Mucosa of gallbladder (tissue), 1 donor: ENCODE results near the gene APOA1. TPM values are rescaled to one million over a fixed set of nuclear protein-coding genes. Genes with fewer than 3 reads are reported as not detected.
"Not testable (repeated sequence)": the region's sequence is repeated elsewhere in the genome, so short reads cannot be mapped to it uniquely, and the experiment has no call there.

Experiments
- DNase-seq: peaks from one replicate; pipeline ENCODE4 v3.0.0-alpha.2; 2020; ENCODE audit warnings: low spot score
- total RNA-seq: library from RNA; stranded (reverse); gene quantifications from one replicate; pipeline ENCODE4 v1.2.1, GENCODE V29; 2021
- donor health status: DM: no; HTN: no; CAD: no.

Gene APOA1
- total RNA-seq, 1 donor from 2014 or later: 23.3 TPM

DNA sequence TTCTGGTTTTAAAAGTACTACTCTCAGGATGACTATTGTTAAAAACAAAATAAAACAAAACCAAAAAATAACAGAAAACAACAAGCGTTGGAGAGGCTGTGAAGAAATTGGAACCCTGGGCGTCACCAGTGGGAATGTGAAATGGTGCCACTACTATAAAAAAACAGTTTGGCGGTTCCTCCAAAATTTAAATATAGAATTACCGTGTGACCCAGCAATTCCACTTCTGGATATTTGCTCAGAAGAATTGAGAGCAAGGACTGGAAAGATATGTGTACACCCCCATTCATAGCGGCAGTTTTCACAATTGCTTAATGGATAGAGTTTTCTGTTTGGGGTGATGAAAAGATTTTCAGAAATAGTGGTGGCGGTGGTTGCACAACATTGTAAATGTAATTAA, 22.9 kb downstream of the APOA1 start:
- no peak for DNase-seq

DNA sequence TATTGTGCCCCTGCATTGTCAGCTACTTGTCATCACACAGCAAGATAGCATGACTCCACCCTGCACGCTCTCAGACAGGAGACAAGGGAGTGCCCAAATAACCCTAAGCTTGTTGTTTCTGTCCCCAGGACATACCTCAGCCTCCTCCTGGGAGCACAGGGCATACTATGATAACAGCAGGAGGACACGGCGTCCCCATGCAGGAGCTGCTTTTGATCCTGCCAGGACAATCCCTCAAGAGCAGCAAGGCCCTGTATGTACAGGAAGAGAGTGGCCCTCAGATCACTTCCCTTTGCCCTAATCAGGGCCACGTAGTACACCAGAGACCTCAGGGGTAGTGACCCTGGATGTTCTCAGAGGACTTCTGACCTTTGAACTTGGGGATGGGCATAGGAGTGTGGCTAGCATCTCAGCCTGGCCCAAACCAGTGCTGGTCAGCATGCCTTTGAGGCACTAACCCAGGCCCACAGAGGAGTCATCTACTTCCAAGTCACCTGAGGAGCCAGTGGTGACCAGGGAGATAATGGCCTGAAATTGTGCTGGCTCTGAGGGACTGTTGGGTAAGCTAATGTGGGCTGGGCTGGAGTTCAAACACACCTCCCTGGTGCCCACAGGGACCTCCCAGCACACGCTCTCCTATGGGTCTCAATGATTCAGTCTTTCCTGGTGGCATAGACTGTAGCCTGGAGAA, 23.5 kb downstream of the APOA1 start:
- no peak for DNase-seq

DNA sequence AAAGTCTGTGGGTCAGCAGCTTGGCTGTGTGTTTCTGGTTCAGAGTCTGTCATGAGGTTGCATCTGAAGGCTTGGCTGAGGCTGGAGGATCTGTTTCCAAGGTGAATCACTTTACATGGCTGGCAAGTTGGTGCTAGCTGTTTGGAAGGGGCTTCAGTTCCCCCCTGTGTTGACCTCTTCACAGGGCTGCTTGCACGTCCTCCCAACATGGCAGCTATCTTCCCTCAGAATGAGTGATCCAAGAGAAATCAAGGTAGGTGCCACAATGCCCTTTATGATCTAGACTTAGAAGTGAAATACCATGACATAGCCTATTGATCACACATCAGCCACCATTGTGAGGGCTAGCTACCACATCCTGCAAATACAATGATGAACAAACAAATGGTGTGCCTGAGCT, 24.3 kb downstream of the APOA1 start:
- no peak for DNase-seq

DNA sequence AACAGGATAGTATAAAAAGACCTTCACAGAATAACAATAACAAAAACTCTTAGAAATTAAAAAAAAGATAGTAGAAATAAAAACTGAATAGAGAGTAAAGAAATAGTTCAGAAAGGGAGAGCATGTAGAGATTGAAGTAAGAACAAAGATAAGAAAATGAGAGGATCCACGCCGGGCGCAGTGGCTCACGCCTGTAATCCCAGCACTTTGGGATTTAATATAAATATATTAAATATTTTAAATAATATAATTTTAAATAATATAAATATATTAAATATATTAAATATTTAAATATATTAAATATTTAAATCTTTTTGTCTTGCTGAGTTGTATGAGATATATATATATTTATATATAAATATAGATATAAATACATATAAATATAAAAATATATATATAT, 25.3 kb downstream of the APOA1 start:
- DNase-seq: no peak

DNA sequence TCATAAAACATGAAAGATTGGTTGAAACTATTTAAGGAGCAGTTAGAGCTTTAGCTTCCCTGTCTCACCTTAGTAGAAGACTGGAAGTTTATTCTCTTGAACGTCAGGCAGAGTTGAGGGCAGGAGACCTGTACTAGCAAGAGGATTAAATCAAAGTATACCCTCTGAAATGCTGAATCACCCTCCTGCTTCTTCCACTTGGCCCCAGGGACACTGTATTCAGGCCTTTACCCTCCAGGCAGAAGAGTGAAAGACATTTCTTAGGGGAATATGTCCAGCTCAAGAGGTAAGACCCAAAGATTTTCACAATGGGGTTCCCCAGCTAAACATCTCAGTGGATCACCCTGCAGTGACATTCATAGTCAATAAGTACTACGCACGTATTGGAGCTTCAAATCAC, 26.2 kb downstream of the APOA1 start:
- DNase-seq: no peak

DNA sequence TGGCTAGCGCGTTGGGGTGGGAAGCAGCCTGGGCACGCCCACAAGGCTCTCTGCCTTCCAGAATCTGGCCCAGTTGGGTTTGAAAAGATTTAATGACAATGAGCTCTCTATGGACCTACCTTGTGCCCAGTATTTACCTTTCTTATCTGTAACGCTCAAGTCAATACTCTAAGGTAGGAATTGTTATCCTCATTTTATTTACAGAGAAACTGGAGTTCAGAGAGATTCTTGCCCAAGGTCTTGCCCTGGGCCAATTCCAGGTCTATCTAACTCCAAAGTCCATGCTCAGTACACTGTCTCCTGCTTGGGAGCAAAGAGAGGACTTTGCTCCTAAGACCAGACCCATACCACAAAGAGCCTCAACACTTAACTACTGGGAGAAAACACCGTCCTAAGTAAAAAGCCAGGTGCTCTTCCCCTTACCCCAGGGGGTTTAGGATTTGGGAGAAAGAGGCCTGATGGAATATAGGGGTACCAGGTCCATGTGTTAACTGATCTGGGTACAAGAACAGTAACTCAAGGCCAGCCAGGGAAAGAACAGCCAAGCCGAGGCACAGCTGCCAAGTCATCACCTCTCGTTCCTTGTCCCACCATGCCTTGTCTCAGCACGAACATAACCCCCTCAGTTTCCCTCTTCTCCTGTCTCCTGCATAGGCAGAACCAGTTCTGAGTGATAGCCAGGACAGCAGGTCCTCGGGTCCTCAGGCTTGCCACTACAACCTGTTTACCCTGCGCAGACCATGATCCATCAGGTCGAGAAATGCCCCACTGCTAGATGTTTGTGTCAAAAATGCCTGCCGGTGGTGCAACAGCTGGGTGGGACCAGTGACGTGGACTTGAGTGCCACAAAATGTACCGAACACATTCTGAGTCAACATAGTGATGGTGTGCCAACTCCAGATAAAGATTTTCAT, 28.9 kb downstream of the APOA1 start:
- DNase-seq: peak; percentile 82

DNA sequence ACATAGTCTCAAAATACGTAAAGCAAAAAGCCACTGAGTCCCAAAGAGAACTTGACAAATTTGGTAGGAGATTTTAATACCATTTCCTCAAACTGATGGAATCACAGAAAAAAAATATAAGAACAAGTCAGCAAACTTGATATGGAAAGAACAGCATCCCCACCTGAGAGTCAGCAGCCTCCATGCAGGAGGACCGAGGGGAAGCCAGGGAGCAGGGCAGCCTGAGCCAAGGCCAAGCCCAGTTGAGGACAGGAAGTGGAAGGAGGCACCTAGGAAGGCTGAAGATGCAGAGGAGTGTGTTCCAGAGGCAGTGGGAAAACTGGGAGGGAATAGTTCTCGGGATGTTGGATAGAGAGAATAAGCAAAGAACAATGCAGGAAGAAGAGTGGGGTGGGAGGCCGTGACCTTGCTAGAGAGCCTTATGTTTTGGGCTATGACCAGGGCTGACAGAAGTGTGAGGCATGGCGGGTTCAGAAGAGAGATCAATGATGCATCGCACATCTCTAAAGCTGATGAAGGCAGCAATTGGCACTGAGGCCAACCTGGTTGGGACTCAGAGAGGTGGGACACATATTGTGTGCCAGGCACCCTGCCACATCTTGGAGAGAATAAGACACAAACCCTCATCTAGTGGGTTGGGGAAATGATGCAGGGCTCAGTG, 29.7 kb downstream of the APOA1 start:
- DNase-seq: no peak

DNA sequence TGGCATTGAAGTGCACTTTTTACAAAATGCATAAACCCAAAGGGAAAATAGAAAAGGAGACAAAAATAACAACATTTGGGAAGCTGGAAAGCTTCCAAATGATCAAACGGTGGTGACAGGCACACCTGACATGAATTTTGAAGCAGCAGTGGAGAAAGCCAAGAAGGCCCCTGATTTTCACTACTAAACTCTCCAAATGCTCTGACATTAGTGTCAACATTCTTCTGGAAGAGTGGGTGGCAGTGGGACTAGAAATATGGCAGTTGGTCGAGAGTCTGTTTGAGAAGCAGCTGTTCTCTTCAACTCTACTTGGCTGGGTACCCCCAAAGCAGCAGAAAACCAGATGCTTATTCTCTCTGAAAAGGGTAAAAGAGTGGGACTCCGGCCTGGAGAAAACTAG, 33.4 kb downstream of the APOA1 start:
- DNase-seq: no peak

DNA sequence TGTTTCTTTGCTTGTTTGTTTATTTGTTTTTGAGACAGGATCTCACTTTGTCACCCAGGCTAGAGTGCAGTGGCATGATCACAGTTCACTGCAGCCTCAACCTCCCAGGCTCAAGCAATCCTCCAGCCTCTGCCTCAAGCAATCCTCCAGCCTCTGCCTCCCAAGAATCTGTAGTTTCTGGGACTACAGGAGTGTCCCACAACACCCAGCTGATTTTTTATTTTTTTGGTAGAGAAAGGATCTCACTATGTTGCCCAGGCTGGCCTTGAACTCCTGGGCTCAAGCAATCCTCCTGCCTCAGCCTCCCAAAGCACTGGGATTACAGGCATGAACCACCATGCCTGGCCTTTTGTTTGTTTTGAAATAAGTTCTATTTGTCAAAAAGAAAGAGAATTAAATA, 35.8 kb downstream of the APOA1 start:
- not testable (repeated sequence) for DNase-seq

DNA sequence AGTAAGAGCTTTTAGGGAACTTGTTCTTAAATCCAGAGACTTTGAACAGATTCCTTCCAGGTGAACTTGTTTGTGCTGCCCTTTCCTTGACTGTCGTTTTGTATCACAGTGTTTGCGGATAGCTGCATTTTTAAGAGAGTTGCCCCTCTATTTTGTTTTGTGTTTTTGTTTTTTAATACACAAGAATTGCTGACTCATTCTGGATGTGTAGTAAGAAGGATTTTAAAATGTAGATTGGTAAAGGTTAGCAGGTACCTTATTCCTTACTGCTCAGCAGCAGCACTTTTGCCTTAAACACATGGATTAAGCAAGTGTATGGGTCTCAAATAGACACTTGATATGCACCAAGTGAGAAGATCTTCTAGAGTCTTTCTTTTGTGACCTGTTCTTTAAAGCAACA, 36.8 kb downstream of the APOA1 start:
- no peak for DNase-seq

DNA sequence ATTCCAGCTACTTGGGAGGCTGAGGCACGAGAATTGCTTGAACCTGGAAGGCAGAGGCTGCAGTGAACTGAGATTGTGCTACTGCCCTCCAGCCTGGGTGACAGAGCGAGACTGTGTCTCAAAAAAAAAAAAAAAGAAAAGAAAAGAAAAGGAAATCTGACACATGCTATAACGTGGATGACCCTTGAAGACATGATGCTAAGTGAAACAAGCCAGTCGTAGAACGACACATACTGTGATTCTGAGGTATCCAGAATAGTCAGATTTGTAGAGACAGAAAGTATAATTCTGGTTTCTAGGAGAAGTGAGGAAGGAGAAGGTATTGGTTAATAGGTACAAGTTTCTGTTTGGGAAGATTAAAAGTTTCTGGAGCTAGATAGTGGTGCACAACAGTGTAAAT, 39.1 kb downstream of the APOA1 start:
- DNase-seq: no peak

DNA sequence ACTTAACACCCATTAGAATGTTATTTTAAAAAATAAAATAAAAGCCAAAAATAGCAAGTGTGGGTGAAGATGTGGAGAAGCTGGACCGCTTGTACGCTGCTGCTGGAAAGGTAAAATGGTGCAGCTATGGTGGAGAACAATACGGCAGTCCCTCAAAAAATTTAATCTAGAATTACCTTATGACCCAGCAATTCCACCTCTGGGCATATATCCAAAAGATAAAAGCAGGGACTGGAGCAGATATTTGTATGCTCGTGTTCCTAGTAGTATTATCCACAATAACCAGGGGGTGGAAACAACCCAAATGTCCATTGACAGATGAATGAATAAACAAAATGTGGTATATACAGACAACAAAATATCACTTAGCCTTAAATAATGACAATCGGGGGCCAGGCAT, 39.6 kb downstream of the APOA1 start:
- DNase-seq: no peak

DNA sequence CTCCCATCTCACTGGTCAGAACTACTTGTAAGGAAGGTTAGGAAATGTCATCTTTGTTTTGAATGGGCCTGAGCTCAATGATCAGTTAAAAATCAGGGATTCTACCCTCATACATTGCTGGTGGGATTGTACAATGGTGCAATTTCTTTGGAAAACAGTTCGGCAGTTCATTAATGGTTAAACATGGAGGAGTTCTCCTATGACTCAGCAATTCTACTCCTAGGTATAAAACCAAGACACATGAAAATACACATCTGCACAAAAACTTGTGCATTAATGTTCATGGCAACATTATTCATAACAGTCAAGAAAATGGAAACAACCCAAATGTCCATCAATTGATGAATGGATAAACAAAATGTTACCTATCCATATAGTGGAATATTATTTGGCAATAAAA, 40.9 kb downstream of the APOA1 start:
- no peak for DNase-seq

DNA sequence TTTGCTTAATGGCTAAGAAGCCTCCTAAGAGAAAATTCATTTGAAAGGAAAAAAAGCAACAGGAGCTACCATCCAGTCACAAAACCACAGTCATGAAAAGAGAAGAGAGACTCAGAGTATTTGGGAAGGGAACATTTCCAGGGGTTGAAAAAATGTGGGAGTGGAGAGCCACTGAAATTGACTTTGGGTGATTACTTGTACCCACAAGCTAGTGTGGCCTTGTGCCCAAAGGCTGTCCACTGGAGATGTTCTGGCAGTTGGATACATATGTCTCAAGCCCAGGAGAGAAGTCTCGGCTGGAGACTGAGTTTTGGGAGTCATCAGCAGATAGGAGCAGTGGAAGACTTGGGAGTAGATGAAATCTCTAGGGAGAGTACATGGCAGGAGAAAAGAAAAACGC, 42.6 kb downstream of the APOA1 start:
- no peak for DNase-seq

DNA sequence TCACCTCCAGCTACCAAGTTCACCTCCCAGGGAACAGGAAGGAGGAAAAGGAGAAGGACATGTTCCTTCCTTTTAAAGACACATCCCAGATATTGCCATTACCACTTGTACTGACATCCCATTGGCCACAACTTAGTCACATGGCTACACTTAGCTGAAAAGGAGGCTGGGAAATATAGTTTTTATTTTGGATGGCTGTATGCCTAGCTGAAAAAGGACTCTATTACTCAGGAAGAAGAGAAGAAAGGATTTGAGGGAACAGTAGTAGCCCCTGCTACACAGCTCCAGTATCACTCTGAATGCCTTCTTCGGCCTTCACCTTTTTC, 43.7 kb downstream of the APOA1 start:
- DNase-seq: no peak

DNA sequence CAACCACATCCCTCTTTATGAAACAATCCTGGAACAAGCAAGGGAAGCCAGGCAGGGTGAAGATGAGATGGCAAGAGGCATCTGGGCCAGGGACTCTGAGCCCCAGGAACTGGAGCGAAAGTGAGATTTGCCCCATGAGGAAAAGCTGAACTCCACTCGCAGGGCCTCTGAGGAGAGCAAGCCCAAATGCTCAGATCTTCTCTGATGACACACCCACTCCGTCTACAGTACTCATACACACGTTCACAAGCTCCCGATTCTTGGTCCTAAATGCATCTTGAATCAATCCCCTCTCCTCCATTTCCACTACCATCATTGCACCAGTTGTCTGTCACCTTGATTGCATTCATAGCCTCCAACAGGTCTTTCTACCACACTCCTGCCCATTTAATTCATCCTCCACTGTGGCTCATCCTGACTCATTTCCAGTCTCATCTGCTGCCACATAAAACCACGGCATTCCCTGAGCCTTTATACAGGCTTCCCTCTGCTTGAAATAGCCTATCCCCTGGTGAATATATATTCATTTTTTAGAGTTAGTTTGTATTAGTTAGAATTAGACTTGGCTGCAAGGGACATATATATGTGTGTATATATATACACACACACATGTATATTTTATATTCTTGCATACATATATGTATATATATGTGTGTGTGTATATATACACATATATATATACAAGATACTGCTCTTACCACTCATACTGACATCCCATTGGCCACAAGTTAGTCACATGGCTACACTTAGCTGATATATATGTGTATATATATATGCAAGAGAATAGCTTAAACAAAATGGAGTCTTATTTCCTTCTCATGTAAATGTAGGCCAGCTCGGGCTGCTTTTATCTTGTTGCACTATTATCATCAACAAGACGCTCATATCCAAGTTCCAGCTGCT, 44.3 kb downstream of the APOA1 start:
- no peak for DNase-seq

DNA sequence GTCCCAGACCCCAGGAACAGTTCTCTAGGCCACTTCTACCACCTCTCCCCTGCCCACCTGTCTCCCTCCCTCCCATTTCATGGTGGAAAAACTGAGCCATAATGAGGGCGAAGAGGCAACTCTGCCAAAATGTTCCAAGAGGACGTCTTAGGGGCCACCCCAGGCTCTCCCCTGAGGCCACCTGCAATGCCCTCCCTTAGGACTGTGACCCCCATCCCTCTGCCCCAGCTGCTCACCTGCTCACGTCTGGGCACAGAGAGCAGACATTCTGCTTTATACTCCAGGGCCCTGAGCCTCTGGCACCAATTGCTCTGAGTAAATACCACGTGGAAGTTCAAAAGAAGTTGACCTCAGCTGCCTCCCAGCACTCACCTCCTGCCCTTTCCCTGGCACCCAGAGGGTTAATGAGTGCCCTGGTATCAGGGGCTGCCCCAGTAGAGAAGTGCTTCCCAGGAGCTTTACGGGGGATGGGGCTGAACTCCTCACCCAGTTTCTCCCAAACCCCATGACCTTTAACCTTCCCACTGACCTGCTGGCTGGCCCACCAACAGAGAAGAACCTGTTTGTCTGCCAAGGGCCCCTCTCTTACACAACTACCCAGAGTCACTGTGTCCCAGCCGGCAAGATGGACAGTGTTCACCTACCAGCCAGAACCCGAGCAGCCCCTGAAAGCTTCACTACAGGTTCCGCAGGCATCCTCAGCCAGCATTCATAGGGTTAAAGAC, 45.1 kb downstream of the APOA1 start:
- no peak for DNase-seq

DNA sequence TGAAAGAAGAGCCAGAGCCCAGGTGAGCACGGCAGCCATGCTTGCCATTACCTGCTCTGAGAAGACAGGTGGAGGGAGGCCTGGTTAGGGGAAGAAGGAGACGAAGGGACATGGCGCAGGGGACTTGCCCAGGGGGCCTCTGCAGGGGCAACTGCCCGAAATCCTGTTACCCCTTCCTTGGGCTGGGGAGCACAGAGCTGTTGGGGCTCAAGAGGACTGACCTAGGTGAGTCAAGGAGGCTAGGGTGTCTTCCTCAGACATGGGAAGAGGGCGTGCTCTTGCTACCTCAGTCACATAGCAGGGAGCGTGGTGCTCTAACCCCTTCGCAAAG, 45.6 kb downstream of the APOA1 start, which contains the start of gene APOA5:
APOA5 (minus strand) TSS at position 67 of the 331 bp plus-strand sequence; CDS start at position 48, 19 bp downstream.
- DNase-seq: no peak

DNA sequence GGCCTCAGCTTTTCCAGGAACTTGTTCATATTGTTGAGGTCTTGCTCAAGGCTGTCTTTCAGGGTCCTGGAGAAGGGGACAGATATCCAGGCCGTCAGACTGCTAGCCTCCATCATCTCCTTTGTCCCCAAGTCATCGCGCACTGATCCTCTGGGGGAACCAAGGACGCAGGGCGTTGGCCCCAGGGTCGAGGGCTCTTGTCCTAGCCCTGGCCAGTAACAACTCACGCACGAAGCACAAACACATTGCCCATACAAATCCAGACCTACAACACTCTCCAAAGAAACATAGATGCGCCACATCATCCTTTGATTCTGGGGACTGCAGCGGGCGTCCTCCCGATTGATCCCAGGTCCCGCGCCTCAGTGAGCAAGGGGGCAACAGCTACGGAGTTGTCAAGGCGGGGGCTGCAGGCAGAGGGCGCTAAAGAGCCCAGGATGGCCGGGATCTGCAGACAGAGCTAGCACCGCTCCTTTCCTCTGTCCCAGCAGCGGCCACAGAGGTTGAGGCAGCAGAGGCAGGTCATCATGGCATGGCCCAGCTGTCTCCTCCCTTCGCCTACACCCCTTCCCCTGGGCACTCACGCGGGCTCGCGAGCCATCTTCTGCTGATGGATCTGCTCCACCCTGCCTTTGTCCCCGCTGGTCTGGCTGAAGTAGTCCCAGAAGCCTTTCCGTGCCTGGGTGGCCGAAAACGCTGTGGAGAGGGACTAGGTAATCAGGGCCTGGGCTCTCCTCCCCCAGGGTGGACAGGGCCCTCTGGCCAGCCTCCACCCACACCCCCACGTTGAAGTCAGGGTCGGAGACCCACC, 46.2 kb downstream of the APOA1 start:
- DNase-seq: peak; percentile 74
